LNCaP clone FGC (cell line): ENCODE measurements around the gene LRRC10.

Experiments
- DNase-seq: peaks from one replicate; pipeline ENCODE4 v3.0.0-alpha.2; 2011; ENCODE audit warnings: low read depth
- H3K4me3 ChIP-seq: 2 replicates; pipeline ENCODE4 v1.5.1; 2011; ENCODE audit warnings: mild to moderate bottlenecking, low read depth, low read length, control low read depth
- CTCF ChIP-seq: IDR thresholded peaks from 2 replicates; pipeline ENCODE4 v1.5.1; 2012; ENCODE audit warnings: mild to moderate bottlenecking; ENCODE audit not compliant: control insufficient read depth, insufficient read depth; ENCODE audit errors: extremely low read depth

The LRRC10 gene

GRCh38 chr12:69602954-69603353 lies 7.8 kb downstream of the LRRC10 start:
- no peak overlapping the region for H3K4me3 ChIP-seq
- peak; percentile 28 for TF ChIP-seq CTCF
- DNase-seq: no peak

GRCh38 chr12:69601962-69602685 lies 8.6 kb downstream of the LRRC10 start:
- H3K4me3 ChIP-seq: no peak overlapping the region
- DNase-seq: no peak
- TF ChIP-seq CTCF: no peak

- no peak for TF ChIP-seq CTCF
- no peak for DNase-seq
Measured at GRCh38 chr12:69600804-69601203, 9.9 kb downstream of the LRRC10 start.

GRCh38 chr12:69598174-69598753 lies 12.4 kb downstream of the LRRC10 start:
- H3K4me3 ChIP-seq: no peak overlapping the region
- TF ChIP-seq CTCF: no peak
- no peak for DNase-seq

More at GRCh38 chr12:69600804-69601203, 9.9 kb downstream of the LRRC10 start:
- no peak overlapping the region for H3K4me3 ChIP-seq

GRCh38 chr12:69595689-69596088 lies 15.0 kb downstream of the LRRC10 start:
- H3K4me3 ChIP-seq: no peak overlapping the region
- no peak for DNase-seq
- peak; percentile 18; the same call in 1 of the 2 replicates for TF ChIP-seq CTCF

GRCh38 chr12:69589082-69589481 lies 21.6 kb downstream of the LRRC10 start:
- no peak for TF ChIP-seq CTCF
- no peak for DNase-seq
- no peak overlapping the region for H3K4me3 ChIP-seq

- TF ChIP-seq CTCF: no peak
- DNase-seq: no peak
- H3K4me3 ChIP-seq: no peak overlapping the region
Measured at GRCh38 chr12:69588527-69588926, 22.2 kb downstream of the LRRC10 start.
